ENCODE data around the gene SEMA5A. TPM values are rescaled to one million over a fixed set of nuclear protein-coding genes. Genes with fewer than 3 reads are reported as not detected.

SEMA5A gene
- polyA plus RNA-seq, 1 donor (not counting 4 experiments of a cell fraction or from before 2014, with no cell fraction given), result 0.16 TPM

DNA sequence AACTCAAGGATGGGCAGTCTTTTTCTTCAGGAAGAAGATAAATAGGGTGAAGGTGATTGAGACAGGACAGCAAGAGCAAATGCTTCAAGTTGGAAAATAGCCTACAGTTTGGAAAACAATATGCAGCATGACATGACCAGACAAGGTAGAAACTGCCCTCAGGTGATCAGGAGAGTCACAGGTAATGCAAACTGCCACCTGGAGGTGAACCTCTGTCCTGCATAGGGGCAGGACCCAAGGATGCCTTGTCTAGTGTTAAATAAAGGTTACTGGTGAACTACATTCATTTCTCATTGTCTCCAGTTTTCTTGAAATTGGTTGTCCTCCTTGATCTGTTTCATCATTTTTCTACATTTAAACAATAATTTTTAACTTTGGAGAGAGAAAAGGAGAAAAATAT is 232.1 kb downstream of the SEMA5A start:
- Histone ChIP-seq H3K9me1 (ENCODE audit: control insufficient read depth, extremely low read depth, insufficient read depth, low read length) (no peaks in the 10 kb centered on the region), H3K79me2 (ENCODE audit: control insufficient read depth, insufficient read depth, low read length) (no peaks in the 10 kb centered on the region), H3K4me3 (ENCODE audit: control insufficient read depth in 2 of 3, extremely low read depth in 1 of 3, insufficient read depth in 2 of 3, low read depth in 1 of 3, low read length in 3 of 3) (no peak overlapping the region), H3K27ac (ENCODE audit: control insufficient read depth, insufficient read depth, low read length) (no peak overlapping the region), H3K4me2 (ENCODE audit: control insufficient read depth, extremely low read depth, insufficient read depth, low read depth, low read length) (no peak overlapping the region), H2AFZ (ENCODE audit: control insufficient read depth, low read length) (no peak overlapping the region), H3K9me3 (ENCODE audit: control insufficient read depth, low read depth, low read length) (no peaks in the 10 kb centered on the region), H4K20me1 (ENCODE audit: control insufficient read depth, extremely low read depth, insufficient read depth, low read length) (no peaks in the 10 kb centered on the region), H3K36me3 (ENCODE audit: control insufficient read depth in 2 of 2, extremely low read depth in 1 of 2, insufficient read depth in 2 of 2, low read length in 2 of 2) (no peaks in the 10 kb centered on the region), H3K4me1 (ENCODE audit: control insufficient read depth, extremely low read depth, insufficient read depth, low read length) (no peaks in the 10 kb centered on the region), H3K9ac (ENCODE audit: control insufficient read depth, extremely low read depth, insufficient read depth, low read length) (no peak overlapping the region), H3K27me3 (ENCODE audit: control insufficient read depth, extremely low read depth, insufficient read depth, low read length) (no peaks in the 10 kb centered on the region)
- no peak for FAIRE-seq
- TF ChIP-seq, protein P1, sequence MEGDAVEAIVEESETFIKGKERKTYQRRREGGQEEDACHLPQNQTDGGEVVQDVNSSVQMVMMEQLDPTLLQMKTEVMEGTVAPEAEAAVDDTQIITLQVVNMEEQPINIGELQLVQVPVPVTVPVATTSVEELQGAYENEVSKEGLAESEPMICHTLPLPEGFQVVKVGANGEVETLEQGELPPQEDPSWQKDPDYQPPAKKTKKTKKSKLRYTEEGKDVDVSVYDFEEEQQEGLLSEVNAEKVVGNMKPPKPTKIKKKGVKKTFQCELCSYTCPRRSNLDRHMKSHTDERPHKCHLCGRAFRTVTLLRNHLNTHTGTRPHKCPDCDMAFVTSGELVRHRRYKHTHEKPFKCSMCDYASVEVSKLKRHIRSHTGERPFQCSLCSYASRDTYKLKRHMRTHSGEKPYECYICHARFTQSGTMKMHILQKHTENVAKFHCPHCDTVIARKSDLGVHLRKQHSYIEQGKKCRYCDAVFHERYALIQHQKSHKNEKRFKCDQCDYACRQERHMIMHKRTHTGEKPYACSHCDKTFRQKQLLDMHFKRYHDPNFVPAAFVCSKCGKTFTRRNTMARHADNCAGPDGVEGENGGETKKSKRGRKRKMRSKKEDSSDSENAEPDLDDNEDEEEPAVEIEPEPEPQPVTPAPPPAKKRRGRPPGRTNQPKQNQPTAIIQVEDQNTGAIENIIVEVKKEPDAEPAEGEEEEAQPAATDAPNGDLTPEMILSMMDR (optimal IDR thresholded peaks at IDR 0.05 in 1 of 3, IDR thresholded peaks at IDR 0.05 in 1 of 3, conservative IDR thresholded peaks at IDR 0.05 in 1 of 3; ENCODE audit: extremely low read depth in 1 of 3, insufficient read depth in 2 of 3, low read length in 3 of 3), result peak; percentile 34 to 67 (median 61)
- no peak for TF ChIP-seq EZH2 (IDR thresholded peaks at IDR 0.05; ENCODE audit: low read length)
- no peak for DNase-seq (ENCODE audit: low read depth, low spot score)
- dilution Hi-C loops (cut with MboI; ENCODE audit: extremely low pct_ligation_motif_present, low sequenced_read_pairs), result no loop called here

- dilution Hi-C loops (cut with MboI; ENCODE audit: extremely low pct_ligation_motif_present, low sequenced_read_pairs), result no loop called here
- no peak overlapping the region for H2AFZ ChIP-seq (ENCODE audit: control insufficient read depth, low read length)
- H3K79me2 ChIP-seq (ENCODE audit: control insufficient read depth, insufficient read depth, low read length), result no peaks in the 10 kb centered on the region
- no peaks in the 10 kb centered on the region for H3K4me1 ChIP-seq (ENCODE audit: control insufficient read depth, extremely low read depth, insufficient read depth, low read length)
- DNase-seq (ENCODE audit: low read depth, low spot score) (no peak), FAIRE-seq (no peak)
- H3K27me3 ChIP-seq (ENCODE audit: control insufficient read depth, extremely low read depth, insufficient read depth, low read length), result no peaks in the 10 kb centered on the region
- H3K9ac ChIP-seq (ENCODE audit: control insufficient read depth, extremely low read depth, insufficient read depth, low read length), result no peak overlapping the region
- no peak overlapping the region for H3K4me2 ChIP-seq (ENCODE audit: control insufficient read depth, extremely low read depth, insufficient read depth, low read depth, low read length)
- H3K27ac ChIP-seq (ENCODE audit: control insufficient read depth, insufficient read depth, low read length), result no peak overlapping the region
- H3K9me1 ChIP-seq (ENCODE audit: control insufficient read depth, extremely low read depth, insufficient read depth, low read length), result no peaks in the 10 kb centered on the region
- no peaks in the 10 kb centered on the region for H4K20me1 ChIP-seq (ENCODE audit: control insufficient read depth, extremely low read depth, insufficient read depth, low read length)
- no peaks in the 10 kb centered on the region for H3K9me3 ChIP-seq (ENCODE audit: control insufficient read depth, low read depth, low read length)
- H3K36me3 ChIP-seq (ENCODE audit: control insufficient read depth in 2 of 2, extremely low read depth in 1 of 2, insufficient read depth in 2 of 2, low read length in 2 of 2), result no peaks in the 10 kb centered on the region
- TF ChIP-seq, protein P1 (optimal IDR thresholded peaks at IDR 0.05 in 1 of 3, IDR thresholded peaks at IDR 0.05 in 1 of 3, conservative IDR thresholded peaks at IDR 0.05 in 1 of 3; ENCODE audit: extremely low read depth in 1 of 3, insufficient read depth in 2 of 3, low read length in 3 of 3), result no peak
- TF ChIP-seq EZH2 (IDR thresholded peaks at IDR 0.05; ENCODE audit: low read length), result no peak
- no peak overlapping the region for H3K4me3 ChIP-seq (ENCODE audit: control insufficient read depth in 2 of 3, extremely low read depth in 1 of 3, insufficient read depth in 2 of 3, low read depth in 1 of 3, low read length in 3 of 3)
These were observed 238.7 kb downstream of the SEMA5A start for GRCh38 chr5:9307150-9307549.

Data from keratinocyte (primary cell).